HT1080 (cell line): Measurements from ENCODE around the gene FMN2. TPM values are rescaled to one million over a fixed set of nuclear protein-coding genes. Genes with fewer than 3 reads are reported as not detected.
"Not testable (repeated sequence)": the region's sequence is repeated elsewhere in the genome, so short reads cannot be mapped to it uniquely, and the experiment has no call there.

ENCODE experiments used
- DNase-seq: peaks from one replicate; pipeline ENCODE4 v3.0.0-alpha.2; 2015; ENCODE audit warnings: low read depth
- total RNA-seq: library from RNA; depleted of rRNA; stranded (reverse); fragments of >200 nt; shearing (Covaris generic); gene quantifications from 2 replicates; pipeline ENCODE4 v1.2.3, GENCODE V29; 2014

Gene FMN2
- total RNA-seq, 1 experiment from 2014 or later = 1.3 TPM

DNA sequence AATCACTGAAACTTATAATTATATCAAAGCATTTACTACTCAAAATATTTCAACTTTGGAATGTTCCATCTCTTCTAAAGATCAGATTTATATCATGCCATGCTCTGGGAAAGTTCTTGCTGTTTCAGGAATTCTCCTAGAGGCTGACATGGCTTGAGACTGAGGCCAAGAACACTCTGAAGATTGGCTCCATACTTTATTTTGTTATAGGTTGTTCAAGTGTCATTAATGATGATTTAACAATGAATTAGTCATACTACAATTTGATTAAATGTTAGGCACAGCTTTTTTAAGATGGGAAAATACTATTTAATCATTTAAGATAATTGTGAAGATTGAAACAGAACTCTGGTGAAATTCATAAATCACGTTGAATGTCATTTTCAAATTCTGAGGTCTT, 264.9 kb downstream of the FMN2 start:
- no peak for DNase-seq

DNA sequence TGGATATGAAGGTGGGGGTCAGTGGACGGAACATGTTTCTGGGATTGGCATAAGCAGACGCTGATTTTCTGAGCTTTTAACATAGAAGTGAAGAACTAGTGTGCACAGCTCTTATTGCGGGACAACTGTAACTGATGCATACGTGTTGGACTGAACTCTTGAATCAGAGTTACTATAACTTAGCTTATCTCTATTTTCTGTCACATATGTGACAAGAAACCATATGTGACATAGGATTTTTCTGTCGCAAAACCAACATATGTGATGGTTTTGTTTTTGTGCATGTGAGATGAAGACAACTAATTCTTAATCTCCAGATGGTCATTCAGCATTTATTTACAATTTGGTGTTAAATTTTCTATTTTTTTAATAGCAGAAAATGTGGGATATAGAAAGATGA, 270.4 kb downstream of the FMN2 start:
- DNase-seq = no peak

DNA sequence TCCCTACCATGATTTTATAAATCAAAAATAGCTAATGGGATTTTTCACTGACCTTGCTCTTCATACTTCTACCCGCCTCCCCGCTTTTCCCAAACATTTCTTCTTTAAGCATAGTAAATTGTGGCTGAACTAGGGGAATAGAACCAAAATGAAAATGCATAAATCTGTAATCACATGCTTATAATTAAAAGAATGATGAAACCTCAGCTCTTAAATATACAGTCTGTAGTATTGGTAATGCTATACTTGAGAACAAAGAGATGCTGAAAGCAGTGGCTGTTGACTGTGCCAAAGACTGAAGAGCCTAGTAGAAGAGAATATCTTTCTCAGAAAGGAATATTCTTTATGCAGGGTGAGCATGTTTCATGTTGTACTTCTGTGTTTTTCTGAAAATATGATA, 271.1 kb downstream of the FMN2 start:
- no peak for DNase-seq

DNA sequence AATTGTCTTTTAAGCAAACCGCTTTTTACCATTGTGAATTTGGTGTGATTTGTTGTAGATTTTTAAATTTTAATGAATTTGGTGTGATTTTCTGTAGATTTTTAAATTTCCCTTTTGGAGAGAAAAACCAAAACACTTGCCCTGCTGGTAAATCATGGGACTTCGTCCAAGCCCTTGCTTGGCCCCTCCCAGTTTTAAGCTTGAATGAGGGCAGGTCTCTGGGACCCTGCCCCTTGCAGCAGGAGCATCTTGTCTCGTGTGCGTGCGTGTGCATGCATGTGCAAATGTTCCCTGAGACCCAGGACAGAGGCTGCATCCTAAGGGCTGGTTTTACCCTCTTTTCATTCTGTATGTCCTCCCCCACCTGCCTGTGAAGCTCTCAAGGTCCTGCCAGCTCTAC, 271.6 kb downstream of the FMN2 start:
- DNase-seq = no peak

DNA sequence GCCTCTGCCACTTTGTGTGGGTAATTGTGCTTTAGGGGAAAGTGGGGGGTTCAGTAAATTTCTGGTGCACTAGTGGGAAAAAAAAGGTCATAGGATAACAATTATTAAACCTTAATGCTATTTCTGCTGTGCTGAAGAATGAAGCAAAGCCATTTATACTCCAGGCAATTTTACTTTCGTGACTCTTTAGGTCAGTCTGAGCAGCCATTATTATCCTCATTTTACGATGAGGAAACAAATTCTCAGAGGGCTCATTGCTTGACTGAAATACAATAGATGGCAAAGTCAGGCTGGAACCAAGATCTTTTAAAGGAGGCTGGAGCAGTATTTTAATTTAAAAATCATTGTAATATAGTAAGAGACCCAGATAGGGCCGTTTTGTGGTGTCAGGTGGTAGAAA, 272.2 kb downstream of the FMN2 start:
- no peak for DNase-seq

DNA sequence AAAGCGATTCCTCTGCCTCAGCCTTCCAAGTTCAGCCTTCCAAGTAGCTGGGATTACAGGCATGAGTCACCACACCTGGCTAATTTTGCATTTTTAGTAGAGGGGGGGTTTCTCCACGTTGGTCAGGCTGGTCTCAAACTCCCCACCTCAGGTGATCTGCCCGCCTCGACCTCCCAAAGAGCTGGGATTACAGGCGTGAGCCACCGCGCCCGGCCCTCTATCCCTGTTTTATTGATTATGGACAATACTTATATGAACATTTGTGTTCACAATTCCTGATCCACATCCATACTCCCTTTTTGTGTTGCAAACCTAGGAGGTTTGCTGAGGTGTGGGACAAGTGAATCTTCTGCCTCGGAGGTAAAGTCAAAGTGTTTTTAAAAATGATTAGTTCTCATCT, 275.0 kb downstream of the FMN2 start:
- DNase-seq = no peak

DNA sequence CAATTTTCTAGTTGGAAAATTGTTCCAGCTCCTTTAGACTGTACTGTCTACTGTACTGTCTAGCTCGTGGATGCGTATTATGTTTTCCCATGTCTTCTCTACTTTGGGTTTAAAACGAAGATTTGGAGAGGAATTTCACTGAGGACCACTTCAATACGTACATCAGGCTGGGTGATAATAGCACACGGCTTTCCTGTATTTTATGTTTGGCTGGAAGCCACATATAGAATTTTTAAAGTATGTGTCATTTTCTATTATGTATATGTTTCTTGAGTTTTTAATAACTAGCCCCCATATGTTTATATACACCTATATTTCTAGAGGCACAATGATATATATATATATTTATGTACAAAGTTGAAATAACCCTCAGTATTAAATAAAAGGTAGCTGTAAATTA, 293.9 kb downstream of the FMN2 start:
- no peak for DNase-seq

DNA sequence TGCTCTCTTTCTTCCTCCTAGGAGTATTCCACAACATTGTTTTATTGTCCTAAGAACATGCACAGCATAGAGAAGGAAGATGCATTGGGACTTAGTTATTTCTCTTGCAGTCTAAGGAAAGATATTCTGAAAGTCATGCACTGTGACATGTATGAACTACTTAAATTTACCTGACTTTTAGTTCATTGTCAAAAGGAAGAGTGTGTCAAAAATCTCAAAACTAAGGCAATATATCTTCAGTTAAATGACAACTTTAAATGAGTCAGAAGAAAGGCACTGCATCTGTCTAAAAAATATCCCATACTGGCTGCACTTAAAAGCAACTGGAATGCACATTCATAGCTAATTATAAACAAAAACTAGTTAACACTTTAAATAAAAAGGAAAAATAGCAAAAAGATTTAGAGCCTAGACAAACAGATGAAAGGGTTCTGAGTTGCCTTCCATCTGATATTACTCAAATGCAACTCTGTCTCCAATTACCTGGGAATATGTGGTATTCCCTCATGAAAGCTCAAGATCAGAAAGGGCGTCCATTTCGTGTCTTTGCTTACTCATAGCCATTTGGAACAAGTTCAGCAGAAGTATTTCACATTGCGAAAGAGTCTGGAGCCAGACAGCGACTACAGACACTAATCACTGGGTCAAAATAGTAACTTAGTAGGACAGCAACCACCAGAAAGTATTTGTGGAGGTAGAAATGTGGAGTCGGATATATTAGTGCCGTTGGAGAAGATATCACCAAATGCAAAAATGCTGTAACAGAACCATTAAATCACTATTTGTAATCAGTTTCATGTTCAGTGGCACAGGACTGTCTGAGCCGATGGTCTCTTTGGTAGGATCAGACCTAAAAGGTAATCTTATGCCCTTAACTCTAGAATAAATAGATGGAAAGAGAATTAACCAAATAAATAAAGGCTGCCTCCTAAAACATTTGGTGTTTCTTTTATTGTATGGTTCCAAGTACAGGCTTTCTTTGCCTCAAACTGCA, 294.6 kb downstream of the FMN2 start:
- peak; percentile 79 for DNase-seq

DNA sequence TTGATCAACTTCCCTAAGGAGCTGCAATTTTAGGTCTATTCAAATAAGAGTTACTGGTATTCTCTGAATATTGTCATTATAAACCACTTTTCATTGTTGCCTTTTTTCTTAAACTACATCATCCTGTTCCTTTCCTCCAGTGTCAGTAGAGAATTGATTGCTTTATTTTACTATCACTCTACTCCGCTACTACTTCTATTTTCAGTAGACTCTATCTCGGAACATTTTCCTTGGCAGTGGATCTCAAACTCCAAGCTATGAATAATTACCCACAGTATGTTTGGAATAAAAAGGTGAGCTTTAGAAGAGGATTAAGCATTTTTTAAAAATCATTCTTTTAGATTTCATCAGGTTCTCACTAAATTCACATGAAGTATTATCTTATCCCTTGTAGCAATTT, 295.4 kb downstream of the FMN2 start:
- no peak for DNase-seq

DNA sequence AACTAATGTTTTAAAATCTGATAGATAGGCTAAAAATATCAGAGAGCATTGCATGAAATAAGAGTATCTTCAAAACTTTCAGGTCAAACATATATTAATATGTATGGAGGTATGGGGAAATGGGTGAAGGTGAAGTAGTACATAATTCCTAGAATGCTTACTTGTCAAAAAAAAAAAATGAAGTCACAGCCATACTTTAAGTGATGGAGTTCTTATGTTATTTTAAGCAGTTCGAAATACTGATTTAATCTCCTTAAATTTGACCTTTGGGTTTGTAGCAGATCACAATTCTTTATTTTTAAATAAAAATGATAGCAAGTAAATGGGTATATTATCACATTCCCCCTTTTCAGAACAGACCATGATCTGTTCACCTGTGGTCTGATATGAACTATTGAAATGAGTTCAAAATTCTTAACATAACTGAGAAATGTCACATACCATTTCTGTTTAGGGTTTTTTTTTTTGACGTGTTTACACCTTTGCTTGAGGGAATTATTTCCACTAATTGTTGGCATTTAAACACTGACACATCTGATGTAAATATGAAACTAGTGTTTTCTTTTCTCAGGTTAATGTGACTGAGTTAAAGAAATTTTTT, 300.1 kb downstream of the FMN2 start:
- no peak for DNase-seq

DNA sequence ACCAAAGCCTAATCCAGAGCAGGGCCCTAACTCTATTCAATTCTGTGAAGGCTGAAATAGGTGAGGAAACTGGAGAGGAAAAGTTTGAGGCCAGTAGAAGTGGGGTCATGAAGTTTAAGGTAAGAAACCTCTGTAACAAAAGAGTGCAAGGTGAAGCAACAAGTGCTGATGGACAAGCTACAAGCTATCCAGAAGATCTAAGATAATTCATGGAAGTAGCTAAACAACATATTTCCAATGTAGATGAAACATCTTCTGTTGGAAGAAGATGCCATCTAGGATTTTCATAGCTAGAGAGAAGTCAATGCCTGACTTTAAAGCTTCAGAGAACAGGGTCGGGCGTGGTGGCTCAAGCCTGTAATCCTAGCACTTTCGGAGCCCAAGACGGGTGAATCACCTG, 302.7 kb downstream of the FMN2 start:
- DNase-seq = no peak

DNA sequence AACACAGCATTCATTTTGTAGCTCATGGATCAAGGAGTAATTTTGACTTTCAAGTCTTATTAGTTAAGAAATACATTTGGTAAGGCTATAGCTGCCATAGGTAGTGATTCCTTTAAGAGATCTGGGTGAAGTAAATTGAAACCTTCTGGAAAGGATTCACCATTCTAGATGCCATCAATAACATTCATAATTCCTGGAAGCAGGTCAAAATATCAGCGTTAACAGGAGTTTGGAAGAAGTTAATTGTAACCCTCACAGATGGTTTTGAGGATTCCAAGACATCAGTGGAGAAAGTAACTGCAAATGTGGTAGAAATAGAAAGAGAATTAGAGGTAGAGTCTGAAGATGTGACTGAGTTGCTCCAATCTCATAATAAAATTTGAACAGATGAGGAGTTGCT, 303.7 kb downstream of the FMN2 start:
- DNase-seq = no peak

DNA sequence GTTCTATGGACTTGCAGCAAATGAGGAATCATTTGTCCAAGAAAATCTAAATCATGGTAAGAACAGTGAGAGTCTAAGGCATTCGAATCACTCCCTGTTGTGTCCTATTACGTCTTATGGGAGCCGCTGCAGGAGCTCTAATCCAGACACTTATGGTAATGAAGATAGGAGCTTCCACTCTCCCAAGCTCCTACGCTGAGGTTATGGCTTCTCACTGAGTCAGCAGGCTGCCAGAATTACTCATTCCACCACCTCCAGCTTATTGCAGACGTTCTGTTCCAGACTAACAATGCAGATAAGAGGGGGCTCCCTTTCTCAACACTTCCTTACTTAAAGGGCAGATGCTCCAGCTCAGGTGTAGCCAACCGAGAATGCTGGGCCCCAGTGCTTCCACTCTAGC, 307.7 kb downstream of the FMN2 start:
- DNase-seq = peak; percentile 87

DNA sequence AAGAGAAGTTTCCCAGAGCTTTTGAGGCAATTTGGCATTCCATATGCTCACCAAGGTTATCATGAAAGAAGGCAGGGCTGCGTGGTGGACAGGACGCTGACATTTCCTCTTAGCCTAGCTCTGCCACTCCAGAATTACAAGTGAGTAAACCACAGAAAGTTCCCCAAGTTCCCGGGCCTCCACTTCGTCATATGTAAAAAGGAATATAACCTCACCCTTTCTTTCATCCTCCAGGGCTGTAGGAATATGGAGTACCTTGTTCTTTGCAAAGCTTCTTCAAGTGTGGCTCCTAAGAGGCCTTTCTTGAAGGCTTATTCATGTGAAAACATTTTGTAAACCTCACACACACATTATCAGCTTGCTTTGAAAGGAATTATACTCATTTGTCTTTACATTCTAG, 310.0 kb downstream of the FMN2 start:
- DNase-seq = peak; percentile 11

DNA sequence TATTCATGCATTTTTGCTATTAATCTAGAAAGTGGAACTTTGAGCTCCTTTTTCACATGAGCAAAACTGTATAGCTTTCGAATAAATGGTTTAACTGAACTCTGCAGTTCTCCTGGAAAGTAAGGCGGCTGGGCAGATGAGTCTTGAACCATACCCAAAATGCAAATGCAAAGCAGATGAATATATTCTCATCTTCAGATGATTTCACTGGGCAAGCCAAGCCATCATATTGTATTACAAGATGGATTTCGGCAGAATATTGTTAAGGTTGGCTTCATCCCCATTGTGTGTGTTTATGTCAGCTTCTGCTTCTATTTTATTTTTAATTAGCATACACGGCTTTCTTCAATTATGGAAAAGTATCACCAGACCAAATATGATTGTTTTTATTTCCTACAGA, 310.6 kb downstream of the FMN2 start:
- DNase-seq = no peak

DNA sequence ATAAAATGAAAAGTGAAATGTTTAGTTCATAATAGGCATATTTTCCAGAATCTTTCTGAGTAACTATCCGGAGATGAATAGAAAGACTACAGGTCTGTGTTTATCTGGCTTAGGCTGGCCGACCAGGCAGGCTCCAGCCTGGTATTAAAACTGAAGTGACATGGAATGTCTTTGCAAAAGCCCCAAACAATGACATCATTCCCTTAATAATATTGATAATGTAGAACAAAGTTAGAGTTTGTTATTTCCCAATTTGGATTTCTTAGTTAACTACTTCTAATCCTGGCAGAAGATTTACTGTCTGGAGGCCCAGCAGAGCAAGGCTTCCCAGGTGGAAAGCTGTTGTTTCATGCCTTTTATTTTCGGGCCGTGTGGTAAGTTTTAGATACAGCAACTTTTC, 312.6 kb downstream of the FMN2 start:
- no peak for DNase-seq

DNA sequence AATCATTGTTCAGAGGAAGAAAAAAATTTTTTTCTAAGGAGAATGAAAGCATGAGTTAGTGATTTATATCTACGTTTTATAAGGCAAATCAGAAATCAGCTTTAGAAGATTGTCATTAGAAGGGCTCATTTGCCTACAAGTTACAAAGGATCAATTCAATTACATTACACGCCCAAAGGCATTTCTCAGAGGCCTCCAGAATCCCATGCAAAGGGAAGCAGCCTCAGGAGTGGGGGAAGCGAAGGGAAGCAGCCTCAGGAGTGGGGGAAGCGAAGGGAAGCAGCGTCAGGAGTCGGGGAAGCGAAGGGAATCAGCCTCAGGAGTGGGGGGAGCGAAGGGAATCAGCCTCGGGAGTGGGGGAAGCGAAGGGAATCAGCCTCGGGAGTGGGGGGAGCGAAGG, 314.1 kb downstream of the FMN2 start:
- DNase-seq = no peak

DNA sequence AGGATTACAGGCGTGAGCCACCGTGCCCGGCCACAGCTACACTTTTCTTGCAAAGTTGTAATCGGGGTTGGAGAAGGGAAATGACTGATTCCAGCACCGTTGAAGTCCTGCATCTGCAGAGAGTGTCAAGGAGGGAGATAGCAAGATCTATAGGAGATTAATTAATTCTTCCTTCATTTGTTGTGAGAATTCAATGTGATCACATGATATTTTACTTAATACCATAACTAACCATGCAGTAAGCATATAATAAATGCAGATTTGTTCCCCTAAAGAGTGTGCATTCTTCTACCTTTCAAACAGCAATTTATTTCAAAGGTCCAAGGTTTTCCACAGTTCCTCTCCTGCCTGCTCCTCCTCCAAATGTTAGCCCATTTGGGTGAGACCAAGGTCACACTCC, 315.7 kb downstream of the FMN2 start:
- no peak for DNase-seq

DNA sequence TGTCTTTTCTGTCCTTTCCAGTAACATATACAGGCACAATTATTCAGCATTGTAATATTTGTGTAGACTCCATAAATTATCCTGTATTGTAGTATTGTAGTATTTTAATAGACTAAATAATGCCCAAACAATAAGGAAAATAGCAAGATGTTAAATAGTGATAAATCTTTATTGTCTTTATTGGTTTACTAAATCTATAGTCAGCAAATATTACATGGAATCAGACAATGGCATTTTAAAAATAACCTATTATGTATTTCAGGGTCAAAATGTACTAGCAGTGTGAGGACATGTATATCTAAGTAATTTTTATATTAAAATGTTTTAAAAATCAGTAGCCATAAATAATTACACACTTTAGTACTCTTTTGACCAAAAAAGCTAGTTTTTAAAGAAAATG, 317.9 kb downstream of the FMN2 start:
- no peak for DNase-seq

DNA sequence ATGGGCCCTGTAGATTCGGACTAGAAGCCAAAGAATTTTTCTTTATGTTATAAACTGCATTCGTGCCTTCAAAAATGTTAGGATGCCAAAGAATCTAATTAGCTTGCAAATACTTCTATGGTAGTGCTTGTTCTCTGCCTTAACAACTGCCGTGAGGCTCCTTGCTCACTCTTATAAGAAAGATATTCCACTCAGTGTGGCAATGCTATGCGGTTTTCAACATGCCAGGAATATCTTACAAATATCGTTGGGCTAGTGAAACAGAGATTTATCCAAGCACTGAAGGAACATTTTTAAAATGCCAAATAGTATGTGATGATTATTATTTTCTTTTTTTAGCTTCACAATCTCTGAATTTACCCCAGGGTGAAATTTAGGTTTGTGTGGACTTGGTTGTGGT, 322.0 kb downstream of the FMN2 start:
- no peak for DNase-seq

DNA sequence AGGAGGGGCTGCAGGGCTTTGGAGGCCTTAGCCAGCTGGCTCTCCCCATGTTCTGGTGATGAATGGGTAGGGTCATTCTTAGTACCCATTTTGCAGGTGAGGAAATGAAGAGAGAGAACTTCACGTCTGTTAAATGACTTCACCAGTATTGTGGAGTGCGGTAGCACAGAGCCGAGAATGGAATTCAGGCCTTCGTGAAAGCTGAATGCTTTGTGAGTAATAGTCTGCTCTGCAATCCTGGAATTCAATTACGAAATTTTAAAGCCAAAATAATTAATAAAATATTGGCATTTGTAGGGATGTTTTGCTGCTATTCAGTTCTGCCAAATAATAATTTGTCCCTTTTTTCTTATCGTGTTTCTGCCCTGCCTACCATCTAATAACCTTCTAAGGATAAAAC, 322.6 kb downstream of the FMN2 start:
- no peak for DNase-seq

DNA sequence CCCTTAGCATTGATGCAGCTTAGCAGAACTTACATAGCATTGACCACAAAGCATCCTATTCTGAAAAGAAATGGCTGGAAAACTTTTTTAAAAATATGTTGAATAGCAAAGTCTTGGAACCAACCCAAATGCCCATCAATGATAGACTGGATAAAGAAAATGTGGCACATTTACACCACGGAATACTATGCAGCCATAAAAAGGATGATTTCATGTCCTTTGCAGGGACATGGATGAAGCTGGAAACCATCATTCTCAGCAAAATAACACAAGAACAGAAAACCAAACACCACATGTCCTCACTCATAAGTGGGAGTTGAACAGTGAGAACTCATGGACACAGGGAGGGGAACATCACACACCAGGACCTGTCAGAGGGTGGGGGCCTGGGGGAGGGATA, 323.3 kb downstream of the FMN2 start:
- not testable (repeated sequence) for DNase-seq

DNA sequence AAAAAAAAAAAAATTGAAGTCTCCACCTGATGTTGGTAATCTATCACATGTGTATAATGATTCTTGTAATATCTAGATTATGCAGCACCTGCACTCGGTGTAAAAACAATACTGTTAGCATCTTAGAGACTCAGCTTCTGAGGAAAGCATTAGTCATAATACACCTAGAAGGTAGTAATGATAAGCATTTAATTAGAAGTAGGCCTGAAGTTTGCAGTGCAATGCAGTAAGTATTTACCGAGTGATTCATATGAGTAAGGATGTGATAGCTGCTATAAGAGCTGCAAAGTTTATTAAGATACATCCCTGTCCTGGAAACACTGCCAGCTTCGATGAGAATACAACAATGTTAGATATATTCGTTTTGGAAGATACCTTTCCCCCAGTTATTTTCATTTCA, 323.8 kb downstream of the FMN2 start:
- peak; percentile 18 for DNase-seq
